SK-N-SH treated with all-trans-retinoic acid at 6 μM for 48 hours (cell line): Measurements from ENCODE around the gene PER1.
A peak's percentile ranks its signal among the peaks of the same experiment; 100 is the strongest.

ENCODE experiments used
- ATAC-seq: fragments of 200-7000 bp; cut with Tn5 transposase; 3 replicates; pipeline ENCODE4 v1.9.1; 2020; ENCODE audit warnings: mild to moderate bottlenecking, moderate library complexity
- ARNTL ChIP-seq: fragments of 450-650 bp; formaldehyde crosslinking; IDR thresholded peaks from 2 replicates; pipeline ENCODE4 v1.5.0; 2020; ENCODE audit warnings: low read depth, mild to moderate bottlenecking, moderate library complexity, borderline replicate concordance
- ESRRG ChIP-seq: fragments of 250-450 bp; sonication (Bioruptor Pico); IDR thresholded peaks from 2 replicates; pipeline ENCODE4 v1.6.1; 2021; ENCODE audit warnings: mild to moderate bottlenecking
- GLIS3 ChIP-seq: fragments of 250-450 bp; sonication (Bioruptor Pico); IDR thresholded peaks from 2 replicates; pipeline ENCODE4 v1.5.0; 2020; ENCODE audit warnings: mild to moderate bottlenecking, moderate library complexity
- ISL1 ChIP-seq: fragments of 250-450 bp; sonication (Bioruptor Pico); IDR thresholded peaks from 2 replicates; pipeline ENCODE4 v2.1.2; 2022; ENCODE audit warnings: mild to moderate bottlenecking, moderate library complexity
- OSR1 ChIP-seq: fragments of 250-450 bp; sonication (Bioruptor Pico); IDR thresholded peaks from 2 replicates; pipeline ENCODE4 v1.8.0; 2022; ENCODE audit warnings: moderate library complexity, mild to moderate bottlenecking, inconsistent platforms
- PPARA ChIP-seq: fragments of 250-450 bp; sonication (Bioruptor Pico); IDR thresholded peaks from 2 replicates; pipeline ENCODE4 v1.5.0; 2020; ENCODE audit warnings: mild to moderate bottlenecking, borderline replicate concordance
- TCF4 ChIP-seq: fragments of 250-450 bp; sonication (Bioruptor Pico); IDR thresholded peaks from 2 replicates; pipeline ENCODE4 v1.8.0; 2021; ENCODE audit warnings: mild to moderate bottlenecking, moderate library complexity, borderline replicate concordance
- TOX ChIP-seq: fragments of 250-450 bp; sonication (Bioruptor Pico); IDR thresholded peaks from 2 replicates; pipeline ENCODE4 v1.8.0; 2021; ENCODE audit warnings: mild to moderate bottlenecking, moderate library complexity, borderline replicate concordance
- ZC3H10 ChIP-seq: fragments of 250-450 bp; sonication (Bioruptor Pico); IDR thresholded peaks from 2 replicates; pipeline ENCODE4 v1.5.1; 2021; ENCODE audit warnings: mild to moderate bottlenecking, moderate library complexity
- ZFP30 ChIP-seq: fragments of 450-650 bp; formaldehyde crosslinking; IDR thresholded peaks from 2 replicates; pipeline ENCODE4 v1.5.0; 2022; ENCODE audit warnings: mild to moderate bottlenecking, moderate library complexity
- ZNF70 ChIP-seq: fragments of 450-650 bp; formaldehyde crosslinking; IDR thresholded peaks from 2 replicates; pipeline ENCODE4 v1.5.0; 2020; ENCODE audit warnings: mild to moderate bottlenecking, moderate library complexity
- ZNF8 ChIP-seq: fragments of 450-650 bp; formaldehyde crosslinking; IDR thresholded peaks from 2 replicates; pipeline ENCODE4 v1.5.0; 2020; ENCODE audit warnings: mild to moderate bottlenecking, moderate library complexity
- TF ChIP-seq, protein P1 (sequence below): fragments of 250-450 bp; sonication (Bioruptor Pico); IDR thresholded peaks from 2 replicates; pipeline ENCODE4 v1.8.0; 2020; ENCODE audit warnings: mild to moderate bottlenecking, moderate library complexity, borderline replicate concordance
- TF ChIP-seq, protein P2 (sequence below): fragments of 250-450 bp; sonication (Bioruptor Pico); IDR thresholded peaks from 2 replicates; pipeline ENCODE4 v1.8.0; 2021; ENCODE audit warnings: low read depth, mild to moderate bottlenecking, moderate library complexity, borderline replicate concordance
- TF ChIP-seq, protein P3 (sequence below): fragments of 250-450 bp; sonication (Bioruptor Pico); IDR thresholded peaks from 2 replicates; pipeline ENCODE4 v1.5.0; 2020; ENCODE audit warnings: mild to moderate bottlenecking, moderate library complexity
- TF ChIP-seq, protein P4 (sequence below): fragments of 250-450 bp; sonication (Bioruptor Pico); IDR thresholded peaks from 2 replicates; pipeline ENCODE4 v1.5.1; 2020; ENCODE audit warnings: low read depth, mild to moderate bottlenecking, moderate library complexity

PER1 gene

DNA sequence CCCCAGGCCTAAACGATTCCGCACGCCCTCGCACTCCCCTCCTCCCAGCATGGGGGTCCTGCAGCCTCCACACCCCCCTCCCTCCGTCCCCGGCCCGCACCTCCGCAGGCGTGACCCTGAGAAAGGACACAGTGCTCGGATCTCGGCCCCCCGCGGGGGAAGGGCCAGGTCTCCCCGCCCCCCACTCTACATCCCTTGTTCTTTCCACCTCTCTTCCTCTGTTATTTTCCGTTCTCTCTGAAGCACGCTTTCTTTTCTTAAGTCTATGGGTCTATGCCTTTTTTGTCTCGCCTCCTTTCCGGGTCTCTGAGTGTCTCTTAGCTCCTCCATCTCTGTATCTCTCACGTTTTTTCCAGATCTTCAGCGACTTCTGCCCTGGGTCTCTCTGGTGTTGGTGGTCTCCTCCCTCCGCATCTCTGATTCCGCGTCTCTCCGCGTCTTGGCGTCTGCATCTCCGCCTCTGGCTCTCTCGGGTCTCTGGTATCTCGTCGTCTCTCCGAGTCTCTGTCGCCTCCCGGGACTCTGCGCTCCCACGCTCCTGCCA is 26.2 kb downstream of the PER1 start:
- no peak for ATAC-seq
- TF ChIP-seq ZC3H10 (CRISPR knock-in tag) (no peak), ZFP30 (no peak), ZNF70 (CRISPR knock-in tag) (no peak)
- TF ChIP-seq, protein P1, sequence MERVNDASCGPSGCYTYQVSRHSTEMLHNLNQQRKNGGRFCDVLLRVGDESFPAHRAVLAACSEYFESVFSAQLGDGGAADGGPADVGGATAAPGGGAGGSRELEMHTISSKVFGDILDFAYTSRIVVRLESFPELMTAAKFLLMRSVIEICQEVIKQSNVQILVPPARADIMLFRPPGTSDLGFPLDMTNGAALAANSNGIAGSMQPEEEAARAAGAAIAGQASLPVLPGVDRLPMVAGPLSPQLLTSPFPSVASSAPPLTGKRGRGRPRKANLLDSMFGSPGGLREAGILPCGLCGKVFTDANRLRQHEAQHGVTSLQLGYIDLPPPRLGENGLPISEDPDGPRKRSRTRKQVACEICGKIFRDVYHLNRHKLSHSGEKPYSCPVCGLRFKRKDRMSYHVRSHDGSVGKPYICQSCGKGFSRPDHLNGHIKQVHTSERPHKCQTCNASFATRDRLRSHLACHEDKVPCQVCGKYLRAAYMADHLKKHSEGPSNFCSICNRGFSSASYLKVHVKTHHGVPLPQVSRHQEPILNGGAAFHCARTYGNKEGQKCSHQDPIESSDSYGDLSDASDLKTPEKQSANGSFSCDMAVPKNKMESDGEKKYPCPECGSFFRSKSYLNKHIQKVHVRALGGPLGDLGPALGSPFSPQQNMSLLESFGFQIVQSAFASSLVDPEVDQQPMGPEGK: no peak
- TF ChIP-seq, protein P2, sequence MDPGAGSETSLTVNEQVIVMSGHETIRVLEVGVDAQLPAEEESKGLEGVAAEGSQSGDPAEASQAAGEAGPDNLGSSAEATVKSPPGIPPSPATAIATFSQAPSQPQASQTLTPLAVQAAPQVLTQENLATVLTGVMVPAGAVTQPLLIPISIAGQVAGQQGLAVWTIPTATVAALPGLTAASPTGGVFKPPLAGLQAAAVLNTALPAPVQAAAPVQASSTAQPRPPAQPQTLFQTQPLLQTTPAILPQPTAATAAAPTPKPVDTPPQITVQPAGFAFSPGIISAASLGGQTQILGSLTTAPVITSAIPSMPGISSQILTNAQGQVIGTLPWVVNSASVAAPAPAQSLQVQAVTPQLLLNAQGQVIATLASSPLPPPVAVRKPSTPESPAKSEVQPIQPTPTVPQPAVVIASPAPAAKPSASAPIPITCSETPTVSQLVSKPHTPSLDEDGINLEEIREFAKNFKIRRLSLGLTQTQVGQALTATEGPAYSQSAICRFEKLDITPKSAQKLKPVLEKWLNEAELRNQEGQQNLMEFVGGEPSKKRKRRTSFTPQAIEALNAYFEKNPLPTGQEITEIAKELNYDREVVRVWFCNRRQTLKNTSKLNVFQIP: no peak

DNA sequence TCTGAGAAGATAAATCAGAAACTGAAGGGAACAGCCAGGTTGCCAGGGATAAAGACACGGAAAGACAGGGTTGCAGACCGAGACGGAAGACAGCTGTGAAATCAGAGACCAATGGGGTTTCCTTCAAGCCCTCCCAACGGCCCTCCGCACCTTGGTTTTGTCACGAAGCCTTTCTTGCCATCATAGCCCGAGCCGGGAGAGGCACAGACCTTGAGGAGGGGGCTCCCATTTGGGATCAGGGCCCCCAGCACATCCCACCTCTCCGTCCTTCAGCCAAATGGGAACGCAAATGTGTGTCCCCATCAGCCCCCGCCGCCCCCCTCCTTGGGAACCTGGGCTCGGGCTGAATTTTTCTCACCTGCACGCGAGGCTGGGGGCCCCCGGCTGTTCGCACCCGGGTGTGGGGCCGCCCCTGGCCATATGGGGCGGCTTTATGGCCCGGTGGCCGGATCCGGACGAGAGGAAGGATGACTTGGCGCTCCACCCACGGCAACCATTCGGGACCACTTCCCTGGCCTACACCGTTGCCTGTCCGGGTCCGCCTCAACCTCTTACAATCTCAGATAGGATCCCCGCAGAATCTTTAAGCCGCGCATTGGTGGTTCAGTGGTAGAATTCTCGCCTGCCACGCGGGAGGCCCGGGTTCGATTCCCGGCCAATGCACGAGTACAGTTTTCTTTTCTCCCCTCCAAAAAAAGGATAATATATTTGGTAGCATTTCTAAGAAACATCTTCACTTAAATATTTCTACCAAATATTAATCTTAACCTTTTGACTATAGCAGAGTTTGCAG is 26.9 kb downstream of the PER1 start:
- no peak for TF ChIP-seq ISL1 (CRISPR knock-in tag)
- TF ChIP-seq TOX (CRISPR knock-in tag): no peak
- no peak for TF ChIP-seq PPARA (CRISPR knock-in tag)
- TF ChIP-seq ZNF8: no peak
- no peak for TF ChIP-seq ARNTL (CRISPR knock-in tag)
- no peak for TF ChIP-seq ZFP30
- TF ChIP-seq, protein P3, sequence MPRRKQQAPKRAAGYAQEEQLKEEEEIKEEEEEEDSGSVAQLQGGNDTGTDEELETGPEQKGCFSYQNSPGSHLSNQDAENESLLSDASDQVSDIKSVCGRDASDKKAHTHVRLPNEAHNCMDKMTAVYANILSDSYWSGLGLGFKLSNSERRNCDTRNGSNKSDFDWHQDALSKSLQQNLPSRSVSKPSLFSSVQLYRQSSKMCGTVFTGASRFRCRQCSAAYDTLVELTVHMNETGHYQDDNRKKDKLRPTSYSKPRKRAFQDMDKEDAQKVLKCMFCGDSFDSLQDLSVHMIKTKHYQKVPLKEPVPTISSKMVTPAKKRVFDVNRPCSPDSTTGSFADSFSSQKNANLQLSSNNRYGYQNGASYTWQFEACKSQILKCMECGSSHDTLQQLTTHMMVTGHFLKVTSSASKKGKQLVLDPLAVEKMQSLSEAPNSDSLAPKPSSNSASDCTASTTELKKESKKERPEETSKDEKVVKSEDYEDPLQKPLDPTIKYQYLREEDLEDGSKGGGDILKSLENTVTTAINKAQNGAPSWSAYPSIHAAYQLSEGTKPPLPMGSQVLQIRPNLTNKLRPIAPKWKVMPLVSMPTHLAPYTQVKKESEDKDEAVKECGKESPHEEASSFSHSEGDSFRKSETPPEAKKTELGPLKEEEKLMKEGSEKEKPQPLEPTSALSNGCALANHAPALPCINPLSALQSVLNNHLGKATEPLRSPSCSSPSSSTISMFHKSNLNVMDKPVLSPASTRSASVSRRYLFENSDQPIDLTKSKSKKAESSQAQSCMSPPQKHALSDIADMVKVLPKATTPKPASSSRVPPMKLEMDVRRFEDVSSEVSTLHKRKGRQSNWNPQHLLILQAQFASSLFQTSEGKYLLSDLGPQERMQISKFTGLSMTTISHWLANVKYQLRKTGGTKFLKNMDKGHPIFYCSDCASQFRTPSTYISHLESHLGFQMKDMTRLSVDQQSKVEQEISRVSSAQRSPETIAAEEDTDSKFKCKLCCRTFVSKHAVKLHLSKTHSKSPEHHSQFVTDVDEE (CRISPR knock-in tag): no peak
- no peak for TF ChIP-seq TCF4
- TF ChIP-seq ZC3H10 (CRISPR knock-in tag): no peak
- TF ChIP-seq, protein P4, sequence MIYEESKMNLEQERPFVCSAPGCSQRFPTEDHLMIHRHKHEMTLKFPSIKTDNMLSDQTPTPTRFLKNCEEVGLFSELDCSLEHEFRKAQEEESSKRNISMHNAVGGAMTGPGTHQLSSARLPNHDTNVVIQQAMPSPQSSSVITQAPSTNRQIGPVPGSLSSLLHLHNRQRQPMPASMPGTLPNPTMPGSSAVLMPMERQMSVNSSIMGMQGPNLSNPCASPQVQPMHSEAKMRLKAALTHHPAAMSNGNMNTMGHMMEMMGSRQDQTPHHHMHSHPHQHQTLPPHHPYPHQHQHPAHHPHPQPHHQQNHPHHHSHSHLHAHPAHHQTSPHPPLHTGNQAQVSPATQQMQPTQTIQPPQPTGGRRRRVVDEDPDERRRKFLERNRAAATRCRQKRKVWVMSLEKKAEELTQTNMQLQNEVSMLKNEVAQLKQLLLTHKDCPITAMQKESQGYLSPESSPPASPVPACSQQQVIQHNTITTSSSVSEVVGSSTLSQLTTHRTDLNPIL (CRISPR knock-in tag): no peak
- no peak for TF ChIP-seq OSR1
- ATAC-seq: peak; percentile 9

DNA sequence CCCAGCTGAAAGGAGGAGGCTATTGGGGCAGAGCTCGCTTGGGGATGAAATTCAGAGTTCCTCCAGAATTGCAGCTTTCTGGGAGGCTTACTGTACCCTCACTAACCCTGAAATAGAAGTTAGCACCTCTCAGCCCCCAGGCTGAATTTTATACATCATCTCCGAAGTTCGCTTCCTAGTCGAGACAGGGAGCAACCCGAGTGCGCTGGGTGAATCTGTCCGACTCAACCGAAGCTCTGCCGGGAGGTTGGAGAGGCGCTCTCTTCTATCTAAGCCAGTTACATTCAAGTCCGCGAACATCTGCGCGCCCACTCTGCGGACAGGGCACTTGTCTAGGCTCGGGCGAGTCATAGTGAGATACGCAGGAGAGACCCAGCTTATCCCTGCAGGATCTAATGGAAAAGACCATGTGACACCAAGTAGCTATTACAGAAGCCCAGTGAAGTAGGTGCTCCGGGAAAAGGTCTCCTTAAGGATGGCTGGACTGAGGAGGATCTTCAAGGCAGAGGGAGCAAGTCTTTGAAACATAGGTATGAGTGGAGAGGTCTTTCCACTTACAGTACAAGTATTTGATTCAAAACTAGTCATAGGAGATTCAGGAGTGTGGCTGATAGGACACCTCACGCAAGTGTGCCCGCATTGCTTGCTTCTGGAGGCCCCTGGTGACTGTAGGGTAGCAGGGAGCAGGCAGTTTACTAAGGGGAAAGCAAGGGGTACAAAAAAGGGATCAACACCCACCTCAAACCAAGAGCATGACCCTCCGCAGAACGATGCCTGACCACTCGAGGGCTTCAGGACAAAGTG is 27.7 kb downstream of the PER1 start:
- no peak for ATAC-seq
- TF ChIP-seq, protein P1: no peak
- TF ChIP-seq ARNTL (CRISPR knock-in tag): no peak
- no peak for TF ChIP-seq OSR1
- no peak for TF ChIP-seq ESRRG
- TF ChIP-seq GLIS3 (CRISPR knock-in tag): no peak
